ENCODE measurements around the gene TLE1.

- no peak for TF ChIP-seq CTCF (conservative IDR thresholded peaks at IDR 0.05; ENCODE audit: low read length)
- TF ChIP-seq EZH2phosphoT487 (IDR thresholded peaks at IDR 0.05; ENCODE audit: borderline replicate concordance) = no peak
Observed at GRCh38 chr9:81539317-81539716, 150.0 kb downstream of the TLE1 start.

Data from Loucy (cell line).